Osteoblast (primary cell): ENCODE results near the gene SCN9A. TPM values are rescaled to one million over a fixed set of nuclear protein-coding genes. Genes with fewer than 3 reads are reported as not detected.

Source experiments
- DNase-seq: peaks from one replicate; pipeline ENCODE4 v3.0.0; 2011; ENCODE audit warnings: low spot score, mixed read lengths; ENCODE audit not compliant: insufficient read length; ENCODE audit errors: missing footprints
- H2AFZ ChIP-seq: 2 replicates; pipeline ENCODE4 v1.6.0; 2011; ENCODE audit warnings: mild to moderate bottlenecking, low read length
- H3K27ac ChIP-seq: 2 replicates; pipeline ENCODE4 v1.5.1; 2011; ENCODE audit warnings: mild to moderate bottlenecking, low read depth, low read length, moderate library complexity
- H3K27me3 ChIP-seq: 2 replicates; pipeline ENCODE4 v1.6.0; 2012; ENCODE audit warnings: mild to moderate bottlenecking, control low read depth, inconsistent platforms, low read length, moderate library complexity; ENCODE audit not compliant: insufficient read depth
- H3K36me3 ChIP-seq: 2 replicates; pipeline ENCODE4 v1.5.1; 2011; ENCODE audit warnings: mild to moderate bottlenecking, low read length, control low read depth, moderate library complexity; ENCODE audit not compliant: insufficient read depth
- H3K4me1 ChIP-seq: 2 replicates; pipeline ENCODE4 v1.5.1; 2011; ENCODE audit warnings: mild to moderate bottlenecking, low read length, control low read depth, moderate library complexity; ENCODE audit not compliant: insufficient read depth
- H3K4me2 ChIP-seq: 2 replicates; pipeline ENCODE4 v1.6.0; 2011; ENCODE audit warnings: mild to moderate bottlenecking, low read length; ENCODE audit not compliant: insufficient read depth
- H3K4me3 ChIP-seq: fragments of 200-600 bp; sonication (generic); 3 replicates; pipeline ENCODE4 v1.5.1; 2012; ENCODE audit warnings: mild to moderate bottlenecking, low read length, inconsistent platforms; ENCODE audit not compliant: insufficient read depth
- H3K79me2 ChIP-seq: 2 replicates; pipeline ENCODE4 v1.6.0; 2012; ENCODE audit warnings: mild to moderate bottlenecking, low read length, control low read depth, inconsistent platforms; ENCODE audit not compliant: insufficient read depth
- H3K9me3 ChIP-seq: 2 replicates; pipeline ENCODE4 v1.5.1; 2011; ENCODE audit warnings: low read depth, low read length, control low read depth
- H4K20me1 ChIP-seq: 2 replicates; pipeline ENCODE4 v1.6.0; 2012; ENCODE audit warnings: mild to moderate bottlenecking, low read length, control low read depth; ENCODE audit not compliant: insufficient read depth
- total RNA-seq: library from RNA; depleted of rRNA; stranded (reverse); fragments of >200 nt; gene quantifications from 2 replicates; pipeline ENCODE4 v1.2.3, GENCODE V29; 2012
- TF ChIP-seq, protein P1 (sequence below): IDR thresholded peaks from 2 replicates; pipeline ENCODE4 v1.5.1; 2011; ENCODE audit warnings: mild to moderate bottlenecking, low read depth, low read length, moderate library complexity; ENCODE audit errors: extremely low read depth

Gene SCN9A
- total RNA-seq, 1 donor = 1.8 TPM

DNA sequence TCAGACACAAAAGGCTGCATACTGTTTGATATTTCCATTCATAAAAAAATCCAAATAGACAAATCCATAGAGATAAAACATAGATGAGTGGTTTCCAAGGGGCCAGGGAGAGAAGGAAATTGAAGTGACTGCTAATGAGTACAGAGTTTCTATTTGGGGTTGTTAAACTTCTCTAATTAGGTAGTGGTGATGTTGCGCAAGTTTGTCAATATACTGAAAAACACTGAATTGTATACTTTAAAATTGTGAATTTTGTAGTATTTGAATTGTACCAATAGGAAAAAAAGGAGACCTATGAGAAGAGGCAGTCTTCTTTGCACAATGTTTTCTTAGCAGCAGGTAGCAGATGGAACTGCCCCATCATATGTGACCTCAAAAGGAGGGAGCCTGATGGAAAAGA lies 71.1 kb downstream of the SCN9A start:
- no peak overlapping the region for H3K27ac ChIP-seq
- no peaks in the 10 kb centered on the region for H3K36me3 ChIP-seq
- no peaks in the 10 kb centered on the region for H3K79me2 ChIP-seq
- H2AFZ ChIP-seq = no peak overlapping the region
- no peaks in the 10 kb centered on the region for H3K27me3 ChIP-seq
- DNase-seq = no peak
- no peaks in the 10 kb centered on the region for H3K4me1 ChIP-seq
- H3K9me3 ChIP-seq = no peaks in the 10 kb centered on the region
- no peak overlapping the region for H3K4me2 ChIP-seq
- TF ChIP-seq, protein P1, sequence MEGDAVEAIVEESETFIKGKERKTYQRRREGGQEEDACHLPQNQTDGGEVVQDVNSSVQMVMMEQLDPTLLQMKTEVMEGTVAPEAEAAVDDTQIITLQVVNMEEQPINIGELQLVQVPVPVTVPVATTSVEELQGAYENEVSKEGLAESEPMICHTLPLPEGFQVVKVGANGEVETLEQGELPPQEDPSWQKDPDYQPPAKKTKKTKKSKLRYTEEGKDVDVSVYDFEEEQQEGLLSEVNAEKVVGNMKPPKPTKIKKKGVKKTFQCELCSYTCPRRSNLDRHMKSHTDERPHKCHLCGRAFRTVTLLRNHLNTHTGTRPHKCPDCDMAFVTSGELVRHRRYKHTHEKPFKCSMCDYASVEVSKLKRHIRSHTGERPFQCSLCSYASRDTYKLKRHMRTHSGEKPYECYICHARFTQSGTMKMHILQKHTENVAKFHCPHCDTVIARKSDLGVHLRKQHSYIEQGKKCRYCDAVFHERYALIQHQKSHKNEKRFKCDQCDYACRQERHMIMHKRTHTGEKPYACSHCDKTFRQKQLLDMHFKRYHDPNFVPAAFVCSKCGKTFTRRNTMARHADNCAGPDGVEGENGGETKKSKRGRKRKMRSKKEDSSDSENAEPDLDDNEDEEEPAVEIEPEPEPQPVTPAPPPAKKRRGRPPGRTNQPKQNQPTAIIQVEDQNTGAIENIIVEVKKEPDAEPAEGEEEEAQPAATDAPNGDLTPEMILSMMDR = no peak
- H4K20me1 ChIP-seq = no peaks in the 10 kb centered on the region
- H3K4me3 ChIP-seq = no peak overlapping the region

DNA sequence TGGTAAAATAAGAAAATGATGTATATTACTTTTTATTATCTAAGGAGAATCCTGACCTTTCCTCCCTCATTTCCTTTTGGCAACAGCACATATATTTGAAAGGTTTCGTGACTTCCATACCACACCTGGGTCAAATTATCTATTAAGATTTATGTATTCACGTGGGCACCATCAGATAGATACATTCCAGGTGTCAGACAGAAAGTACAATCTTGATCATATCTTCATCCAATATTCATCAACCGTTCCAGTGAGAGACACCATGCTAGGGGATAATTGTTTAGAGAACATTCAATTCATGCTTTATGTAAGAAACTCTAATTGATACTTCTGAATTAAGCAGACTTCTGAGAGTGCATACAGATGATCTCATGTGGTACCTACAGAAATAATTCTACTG lies 73.7 kb downstream of the SCN9A start:
- TF ChIP-seq, protein P1 = no peak
- no peaks in the 10 kb centered on the region for H3K9me3 ChIP-seq
- no peaks in the 10 kb centered on the region for H3K79me2 ChIP-seq
- no peak overlapping the region for H2AFZ ChIP-seq
- no peaks in the 10 kb centered on the region for H3K4me1 ChIP-seq
- H3K27ac ChIP-seq = no peak overlapping the region
- H4K20me1 ChIP-seq = no peaks in the 10 kb centered on the region
- H3K27me3 ChIP-seq = no peaks in the 10 kb centered on the region
- no peak overlapping the region for H3K4me2 ChIP-seq
- DNase-seq = no peak
- no peak overlapping the region for H3K4me3 ChIP-seq
- H3K36me3 ChIP-seq = no peaks in the 10 kb centered on the region

DNA sequence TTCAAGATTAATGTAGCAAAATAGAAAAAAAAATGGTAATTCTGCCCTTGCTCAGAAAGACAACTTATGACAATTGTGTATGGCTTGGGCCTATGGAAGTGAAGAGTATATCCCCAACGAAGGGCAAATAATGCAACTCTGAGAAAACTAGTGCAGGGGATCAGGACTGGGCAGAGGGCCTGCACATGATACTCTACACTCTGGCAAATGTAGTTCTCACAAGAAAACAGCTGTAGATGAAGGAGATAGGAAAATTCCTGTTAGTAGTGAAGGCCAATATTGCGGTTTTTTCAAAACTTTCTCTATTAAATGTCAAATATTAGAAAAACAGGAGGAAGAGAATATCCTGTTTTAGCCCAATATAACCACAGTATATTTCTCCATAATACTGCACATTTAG lies 77.8 kb downstream of the SCN9A start:
- TF ChIP-seq, protein P1 = no peak

DNA sequence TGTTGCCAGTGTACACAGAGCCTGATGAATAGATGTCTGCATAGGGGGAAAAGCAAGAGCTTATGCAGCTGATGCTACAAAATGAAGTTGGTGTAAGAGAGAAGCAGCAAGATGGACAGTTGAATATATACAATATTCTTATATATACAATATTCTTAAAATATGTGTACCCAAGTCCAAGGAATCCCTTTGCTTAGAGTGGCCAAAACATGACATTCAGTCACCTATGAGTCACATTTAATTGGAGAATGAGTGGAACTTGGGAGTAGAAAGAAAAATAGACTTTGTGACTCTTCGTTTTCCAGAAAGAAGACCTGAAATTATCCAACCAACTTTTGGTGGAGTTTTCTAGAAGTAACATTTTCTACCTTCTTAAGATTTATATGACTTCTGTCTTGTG lies 81.8 kb downstream of the SCN9A start:
- Histone ChIP-seq H3K4me2 (peak overlapping the region; percentile 4), H4K20me1 (no peaks in the 10 kb centered on the region)
- no peak for DNase-seq

More for the DNA sequence above, 77.8 kb downstream of the SCN9A start:
- no peaks in the 10 kb centered on the region for H3K36me3 ChIP-seq
- H3K9me3 ChIP-seq = no peaks in the 10 kb centered on the region
- no peaks in the 10 kb centered on the region for H4K20me1 ChIP-seq
- no peaks in the 10 kb centered on the region for H3K27me3 ChIP-seq
- no peak for DNase-seq
- no peak overlapping the region for H3K4me3 ChIP-seq
- H3K4me2 ChIP-seq = no peak overlapping the region
- no peak overlapping the region for H3K27ac ChIP-seq
- no peaks in the 10 kb centered on the region for H3K79me2 ChIP-seq
- no peak overlapping the region for H2AFZ ChIP-seq
- H3K4me1 ChIP-seq = peaks cover 11% of the 10 kb centered on the region

More for the DNA sequence above, 81.8 kb downstream of the SCN9A start:
- H3K4me3 ChIP-seq = no peak overlapping the region
- H2AFZ ChIP-seq = no peak overlapping the region
- no peaks in the 10 kb centered on the region for H3K79me2 ChIP-seq
- no peaks in the 10 kb centered on the region for H3K27me3 ChIP-seq
- H3K27ac ChIP-seq = no peak overlapping the region
- peaks cover 11% of the 10 kb centered on the region for H3K4me1 ChIP-seq
- H3K36me3 ChIP-seq = no peaks in the 10 kb centered on the region
- TF ChIP-seq, protein P1 = no peak
- H3K9me3 ChIP-seq = no peaks in the 10 kb centered on the region
